Neural cell (in vitro differentiated cells): Measurements from ENCODE around the gene TMOD3. TPM values are rescaled to one million over a fixed set of nuclear protein-coding genes. Genes with fewer than 3 reads are reported as not detected.

Experiments
- H2AFZ ChIP-seq: fragments of 200-600, 300-800 bp; sonication (generic), shearing (Covaris generic); 2 replicates; pipeline ENCODE4 v1.6.0; 2014; ENCODE audit warnings: low read depth, mild to moderate bottlenecking, antibody characterized with exemption, low read length, moderate library complexity
- H3F3A ChIP-seq: fragments of 200-600 bp; shearing (Covaris generic); 2 replicates; pipeline ENCODE4 v1.6.1; 2016; ENCODE audit warnings: mild to moderate bottlenecking, moderate library complexity, mixed read lengths, antibody characterized with exemption, low read length; ENCODE audit not compliant: insufficient read depth, poor library complexity, severe bottlenecking
- H3K27ac ChIP-seq: fragments of 200-600, 300-800 bp; sonication (generic), shearing (Covaris generic); 2 replicates; pipeline ENCODE4 v1.5.1; 2014; ENCODE audit warnings: mild to moderate bottlenecking, low read length, moderate library complexity
- H3K27me3 ChIP-seq: fragments of 300-800, 200-600 bp; sonication (generic), shearing (Covaris generic); 2 replicates; pipeline ENCODE4 v1.6.0; 2014; ENCODE audit warnings: mild to moderate bottlenecking, low read depth, low read length, moderate library complexity; ENCODE audit not compliant: insufficient read depth
- H3K36me3 ChIP-seq: fragments of 300-800, 200-600 bp; sonication (generic), shearing (Covaris generic); 2 replicates; pipeline ENCODE4 v1.5.1; 2014; ENCODE audit warnings: mild to moderate bottlenecking, antibody characterized with exemption, low read length, moderate library complexity; ENCODE audit not compliant: insufficient read depth
- H3K4me2 ChIP-seq: fragments of 300-800, 200-600 bp; sonication (generic), shearing (Covaris generic); 2 replicates; pipeline ENCODE4 v1.6.0; 2014; ENCODE audit warnings: mild to moderate bottlenecking, low read length
- H3K4me3 ChIP-seq: fragments of 300-800, 200-600 bp; sonication (generic), shearing (Covaris generic); 2 replicates; pipeline ENCODE4 v1.5.1; 2014; ENCODE audit warnings: mild to moderate bottlenecking, low read length, moderate library complexity
- H3K79me2 ChIP-seq: fragments of 200-600 bp; shearing (Covaris generic); replicated peaks from 2 replicates; pipeline ENCODE4 v1.6.0; 2014; ENCODE audit warnings: mild to moderate bottlenecking, low read length, moderate library complexity; ENCODE audit not compliant: insufficient read depth
- H3K9ac ChIP-seq: fragments of 300-800, 200-600 bp; sonication (generic), shearing (Covaris generic); 2 replicates; pipeline ENCODE4 v1.6.1; 2016; ENCODE audit warnings: mild to moderate bottlenecking, low read length, mixed read lengths
- H3K9me2 ChIP-seq: fragments of 200-600 bp; shearing (Covaris generic); 2 replicates; pipeline ENCODE4 v1.6.1; 2016; ENCODE audit warnings: mild to moderate bottlenecking, low read length, mixed read lengths; ENCODE audit not compliant: insufficient read depth
- H3K9me3 ChIP-seq: fragments of 200-600, 300-800 bp; sonication (generic), shearing (Covaris generic); 2 replicates; pipeline ENCODE4 v1.6.1; 2016; ENCODE audit warnings: mild to moderate bottlenecking, mixed run types, low read length, moderate library complexity, mixed read lengths
- H4K20me1 ChIP-seq: fragments of 200-600 bp; shearing (Covaris generic); 2 replicates; pipeline ENCODE4 v1.6.1; 2016; ENCODE audit warnings: mild to moderate bottlenecking, mixed run types; ENCODE audit not compliant: insufficient read depth
- EP300 ChIP-seq: fragments of 450-650 bp; conservative IDR thresholded peaks from 2 replicates; pipeline ENCODE4 v1.6.1; 2014; ENCODE audit warnings: antibody characterized with exemption, mild to moderate bottlenecking, moderate library complexity; ENCODE audit not compliant: poor library complexity, severe bottlenecking
- EZH2 ChIP-seq: fragments of 200-600, 300-800 bp; shearing (Covaris generic), sonication (generic); IDR thresholded peaks from 2 replicates; pipeline ENCODE4 v1.6.1; 2014; ENCODE audit warnings: antibody characterized with exemption, low read length, borderline replicate concordance, mild to moderate bottlenecking; ENCODE audit not compliant: insufficient read depth, poor library complexity, severe bottlenecking
- MXI1 ChIP-seq: fragments of 450-650 bp; conservative IDR thresholded peaks from 2 replicates; pipeline ENCODE4 v1.6.1; 2014; ENCODE audit warnings: antibody characterized with exemption, mild to moderate bottlenecking; ENCODE audit not compliant: poor library complexity, severe bottlenecking
- POLR2AphosphoS5 ChIP-seq: IDR thresholded peaks from 2 replicates; pipeline ENCODE4 v1.6.1; 2012
- RAD21 ChIP-seq: fragments of 450-650 bp; conservative IDR thresholded peaks from 2 replicates; pipeline ENCODE4 v1.6.1; 2014; ENCODE audit warnings: antibody characterized with exemption, mild to moderate bottlenecking, moderate library complexity
- REST ChIP-seq: IDR thresholded peaks from 2 replicates; pipeline ENCODE4 v1.6.1; 2012; ENCODE audit warnings: borderline replicate concordance
- SMC3 ChIP-seq: fragments of 450-650 bp; conservative IDR thresholded peaks from 2 replicates; pipeline ENCODE4 v1.6.1; 2014; ENCODE audit warnings: antibody characterized with exemption, mild to moderate bottlenecking, moderate library complexity; ENCODE audit not compliant: poor library complexity
- TAF1 ChIP-seq: IDR thresholded peaks from 2 replicates; pipeline ENCODE4 v1.6.1; 2012; ENCODE audit warnings: low read depth
- polyA plus RNA-seq: library from polyadenylated mRNA; depleted of rRNA; stranded (reverse); fragments of >200 nt; gene quantifications from 2 replicates; pipeline ENCODE4 v1.2.3, GENCODE V29; 2014
- TF ChIP-seq, protein P1 (sequence below): fragments of 450-650 bp; IDR thresholded peaks from 2 replicates; pipeline ENCODE4 v1.5.1; 2014; ENCODE audit warnings: antibody characterized with exemption, mild to moderate bottlenecking, moderate library complexity; ENCODE audit not compliant: poor library complexity, severe bottlenecking

Gene TMOD3
- polyA plus RNA-seq, 1 donor from 2014 or later = 12.6 TPM

- H3K9me3 ChIP-seq = no peaks in the 10 kb centered on the region
- no peaks in the 10 kb centered on the region for H4K20me1 ChIP-seq
- TF ChIP-seq POLR2AphosphoS5 = no peak
- TF ChIP-seq REST = no peak
- no peak for TF ChIP-seq EP300
- no peak for TF ChIP-seq RAD21
- no peak for TF ChIP-seq MXI1
- no peak for TF ChIP-seq EZH2
- TF ChIP-seq, protein P1, sequence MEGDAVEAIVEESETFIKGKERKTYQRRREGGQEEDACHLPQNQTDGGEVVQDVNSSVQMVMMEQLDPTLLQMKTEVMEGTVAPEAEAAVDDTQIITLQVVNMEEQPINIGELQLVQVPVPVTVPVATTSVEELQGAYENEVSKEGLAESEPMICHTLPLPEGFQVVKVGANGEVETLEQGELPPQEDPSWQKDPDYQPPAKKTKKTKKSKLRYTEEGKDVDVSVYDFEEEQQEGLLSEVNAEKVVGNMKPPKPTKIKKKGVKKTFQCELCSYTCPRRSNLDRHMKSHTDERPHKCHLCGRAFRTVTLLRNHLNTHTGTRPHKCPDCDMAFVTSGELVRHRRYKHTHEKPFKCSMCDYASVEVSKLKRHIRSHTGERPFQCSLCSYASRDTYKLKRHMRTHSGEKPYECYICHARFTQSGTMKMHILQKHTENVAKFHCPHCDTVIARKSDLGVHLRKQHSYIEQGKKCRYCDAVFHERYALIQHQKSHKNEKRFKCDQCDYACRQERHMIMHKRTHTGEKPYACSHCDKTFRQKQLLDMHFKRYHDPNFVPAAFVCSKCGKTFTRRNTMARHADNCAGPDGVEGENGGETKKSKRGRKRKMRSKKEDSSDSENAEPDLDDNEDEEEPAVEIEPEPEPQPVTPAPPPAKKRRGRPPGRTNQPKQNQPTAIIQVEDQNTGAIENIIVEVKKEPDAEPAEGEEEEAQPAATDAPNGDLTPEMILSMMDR = no peak
- no peak for TF ChIP-seq SMC3
- TF ChIP-seq TAF1 = no peak
- no peaks in the 10 kb centered on the region for H3K79me2 ChIP-seq
- no peak overlapping the region for H3K9ac ChIP-seq
- no peak overlapping the region for H2AFZ ChIP-seq
- H3K27ac ChIP-seq = no peak overlapping the region
- no peak overlapping the region for H3K4me2 ChIP-seq
- H3K9me2 ChIP-seq = no peaks in the 10 kb centered on the region
- no peaks in the 10 kb centered on the region for H3K27me3 ChIP-seq
- no peaks in the 10 kb centered on the region for H3F3A ChIP-seq
- H3K36me3 ChIP-seq = no peaks in the 10 kb centered on the region
- H3K4me3 ChIP-seq = no peak overlapping the region
Observed at GRCh38 chr15:51917493-51917892, 88.0 kb downstream of the TMOD3 start.

DNA sequence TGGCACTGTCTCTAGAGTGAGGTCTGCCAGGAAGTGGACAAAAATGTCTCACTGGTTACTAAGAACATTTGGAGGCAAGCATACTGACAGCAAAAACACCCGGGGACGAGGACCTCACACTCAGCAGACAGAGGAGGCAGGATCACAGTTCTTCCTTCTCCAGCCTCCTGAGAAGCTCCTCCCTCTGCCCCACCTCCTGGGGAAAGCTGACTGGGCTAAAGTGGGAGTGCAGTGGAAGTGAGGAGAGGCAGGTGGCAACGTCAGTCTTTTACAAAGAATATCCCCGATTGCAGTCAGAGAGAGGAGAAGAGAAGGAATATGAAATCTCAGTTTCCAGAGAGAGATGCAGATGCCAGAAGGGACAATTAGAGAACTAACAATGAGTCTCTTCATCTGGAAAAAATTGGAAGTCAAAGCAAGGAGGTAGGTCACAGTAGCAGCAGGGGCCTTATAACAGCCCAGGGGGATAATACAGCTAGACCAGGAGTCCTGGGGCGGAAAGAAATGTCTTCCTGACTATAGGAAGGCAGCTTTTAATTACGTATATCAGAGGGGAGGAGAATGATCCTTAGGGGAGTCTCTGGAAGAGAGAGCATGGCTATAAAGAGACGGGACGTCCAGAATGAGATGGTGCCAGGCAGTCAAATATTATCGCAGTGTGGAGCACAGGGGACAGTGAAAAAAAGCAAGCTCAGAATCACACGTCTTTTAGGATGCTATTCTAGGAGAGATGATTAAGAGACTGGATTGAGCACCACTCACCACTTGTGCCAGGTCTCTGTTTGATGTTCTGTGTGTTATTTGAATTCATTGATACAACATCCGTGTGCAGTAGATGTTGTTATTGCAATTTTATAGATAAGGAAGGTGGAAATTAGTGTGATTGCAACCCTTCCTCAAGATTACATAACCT, 95.0 kb downstream of the TMOD3 start:
- no peak for TF ChIP-seq MXI1
- no peak for TF ChIP-seq REST
- TF ChIP-seq POLR2AphosphoS5 = no peak
- no peak for TF ChIP-seq EP300
- TF ChIP-seq EZH2 = no peak
- Histone ChIP-seq H3F3A (no peaks in the 10 kb centered on the region), H3K9me3 (no peaks in the 10 kb centered on the region), H3K4me2 (no peak overlapping the region), H3K27me3 (no peaks in the 10 kb centered on the region), H3K9me2 (no peaks in the 10 kb centered on the region), H4K20me1 (no peaks in the 10 kb centered on the region), H3K79me2 (no peaks in the 10 kb centered on the region), H2AFZ (peak overlapping the region; percentile 4), H3K36me3 (no peaks in the 10 kb centered on the region), H3K27ac (peak overlapping the region; percentile 3), H3K9ac (no peak overlapping the region), H3K4me3 (no peak overlapping the region)
